Embryonic facial prominence (tissue), 1 donor: ENCODE results near the gene THAP2.
"Not testable (repeated sequence)": the region's sequence is repeated elsewhere in the genome, so short reads cannot be mapped to it uniquely, and the experiment has no call there.

ENCODE experiments used
- DNase-seq: peaks from one replicate; pipeline ENCODE4 v3.0.0-alpha.2; 2016; ENCODE audit errors: extremely low spot score

The THAP2 gene

DNA sequence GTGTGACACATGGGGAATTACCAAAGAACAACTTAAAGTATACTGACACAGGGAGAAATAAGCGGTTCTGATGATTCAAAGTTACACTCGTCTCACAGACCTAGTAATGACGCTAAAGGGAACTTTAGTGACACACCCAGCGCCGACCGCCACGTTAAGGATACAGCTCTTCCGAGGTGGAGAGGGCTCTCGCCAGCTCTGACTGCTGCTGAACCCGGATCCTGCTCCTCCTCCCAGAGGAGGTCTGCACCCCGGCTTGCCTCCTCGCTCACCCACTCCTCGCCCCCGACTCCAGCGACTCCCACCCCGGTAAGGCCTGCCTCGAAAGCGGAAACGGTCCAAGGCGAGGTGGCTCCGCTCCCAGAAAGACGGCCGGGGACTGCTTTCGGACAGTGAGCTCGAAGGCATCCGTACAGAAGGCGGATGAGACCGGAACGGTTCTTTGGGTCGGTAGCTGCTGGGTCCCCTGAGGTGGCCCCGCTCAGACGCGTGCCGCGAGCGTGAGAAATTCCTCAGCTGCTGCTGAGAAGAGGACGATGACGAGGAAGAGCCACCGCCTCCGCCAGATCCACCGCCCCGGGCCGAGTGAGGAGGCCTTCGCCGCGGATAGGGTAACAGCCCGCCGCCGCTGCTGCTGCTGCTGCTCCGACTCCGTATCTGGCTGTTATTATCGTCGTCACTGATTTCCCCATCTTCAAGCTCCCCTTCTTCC lies 1.1 kb upstream of the THAP2 start:
- DNase-seq: peak; percentile 25

DNA sequence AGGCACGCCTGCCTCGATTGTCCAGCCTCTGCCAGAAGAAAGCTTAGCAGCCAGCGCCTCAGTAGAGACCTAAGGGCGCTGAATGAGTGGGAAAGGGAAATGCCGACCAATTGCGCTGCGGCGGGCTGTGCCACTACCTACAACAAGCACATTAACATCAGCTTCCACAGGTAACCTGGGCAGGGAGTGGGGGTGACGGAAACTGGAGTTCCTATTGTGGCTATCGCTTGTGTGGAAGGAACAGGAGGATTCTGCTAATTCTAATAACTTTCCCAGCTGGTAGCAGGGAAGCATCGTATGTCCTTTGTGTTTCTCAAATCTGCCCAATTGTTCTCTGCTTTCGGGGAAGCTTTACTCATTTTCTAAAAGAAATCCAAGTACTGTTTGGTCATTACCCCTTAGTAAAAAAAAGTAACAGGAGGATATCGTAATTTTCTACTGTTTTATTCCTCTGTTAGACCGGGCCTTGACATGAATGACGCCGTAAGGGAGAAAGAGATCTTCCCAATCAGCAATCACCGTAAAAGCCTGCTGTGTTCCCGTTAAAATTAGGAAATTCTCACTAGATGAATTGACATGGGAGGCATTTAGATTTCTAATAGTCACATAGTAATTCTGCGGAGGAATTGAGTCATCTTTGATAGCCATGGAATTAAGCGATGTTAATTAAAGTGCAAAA lies 449 bp downstream of the THAP2 start:
- no peak for DNase-seq

DNA sequence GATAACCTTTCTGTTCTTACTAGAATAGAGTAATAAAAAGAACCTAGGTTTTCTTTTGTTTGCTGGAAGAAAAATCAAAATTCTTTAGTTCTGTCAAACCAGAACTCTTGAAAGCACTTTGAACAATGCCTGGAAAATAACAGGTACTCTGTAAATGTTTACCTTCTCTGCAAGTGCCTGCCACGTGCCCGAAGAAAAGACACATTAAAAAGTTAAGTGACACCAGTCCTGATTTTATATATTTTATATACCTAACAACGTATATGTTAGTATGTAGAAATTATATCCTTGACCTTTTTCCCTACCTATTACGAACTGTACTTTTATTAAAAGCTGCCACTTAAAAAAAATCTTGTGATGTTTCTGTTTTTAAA lies 976 bp downstream of the THAP2 start:
- no peak for DNase-seq

DNA sequence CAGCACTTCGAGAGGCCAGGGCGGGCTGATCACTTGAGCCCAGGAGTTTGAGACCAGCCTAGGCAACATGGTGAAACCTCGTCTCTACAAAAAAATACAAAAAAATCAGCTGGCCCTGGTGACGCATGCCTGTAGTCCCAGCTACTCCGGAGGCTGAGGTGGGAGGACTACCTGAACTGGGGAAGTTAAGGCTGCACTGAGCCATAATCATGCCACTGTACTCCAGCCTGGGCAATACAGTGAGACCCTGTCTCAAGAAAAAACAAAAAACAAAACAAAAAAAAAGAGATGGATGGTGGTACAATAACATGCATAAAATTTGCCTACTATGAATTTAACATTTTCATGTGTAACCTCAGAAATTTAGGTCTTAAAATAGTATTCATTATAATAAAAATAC lies 2.2 kb downstream of the THAP2 start:
- DNase-seq: no peak

DNA sequence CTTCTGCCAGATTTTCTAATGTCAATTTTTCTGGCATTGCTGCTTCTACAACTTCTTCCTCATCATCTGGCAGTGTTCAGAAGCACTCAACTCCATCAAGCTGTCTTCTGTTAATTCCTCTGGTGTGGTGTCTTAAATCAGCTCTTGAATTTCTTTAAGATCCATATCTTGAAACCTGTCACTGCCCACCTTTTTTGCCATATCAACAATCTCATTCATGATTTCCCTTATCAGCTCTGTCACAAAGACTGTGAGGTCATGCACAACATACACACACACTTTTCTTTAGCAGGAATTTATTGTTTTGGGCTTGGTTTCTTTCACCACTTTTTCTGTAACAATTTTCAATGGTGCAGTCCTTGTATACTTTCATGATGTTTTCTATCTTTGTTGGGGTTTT lies 7.2 kb downstream of the THAP2 start:
- no peak for DNase-seq

DNA sequence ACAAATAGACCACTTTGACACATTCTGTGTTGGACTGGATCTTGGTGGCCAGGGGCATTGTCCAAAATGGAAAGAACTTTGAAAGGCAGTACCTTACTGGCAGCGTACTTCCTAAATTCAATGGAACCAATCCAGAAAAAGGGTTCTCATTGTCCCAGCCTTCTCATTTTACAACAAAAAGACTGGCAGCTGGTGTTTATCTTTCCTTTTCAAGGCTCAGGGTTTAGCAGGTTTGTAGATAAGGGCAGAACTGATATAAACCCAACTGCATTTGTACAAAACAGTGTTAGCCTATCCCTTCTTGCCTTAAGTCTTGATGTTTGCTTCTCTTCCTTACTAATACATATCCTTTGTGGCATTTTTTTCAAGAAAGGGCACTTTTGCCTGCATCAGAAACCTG lies 7.7 kb downstream of the THAP2 start:
- DNase-seq: no peak

DNA sequence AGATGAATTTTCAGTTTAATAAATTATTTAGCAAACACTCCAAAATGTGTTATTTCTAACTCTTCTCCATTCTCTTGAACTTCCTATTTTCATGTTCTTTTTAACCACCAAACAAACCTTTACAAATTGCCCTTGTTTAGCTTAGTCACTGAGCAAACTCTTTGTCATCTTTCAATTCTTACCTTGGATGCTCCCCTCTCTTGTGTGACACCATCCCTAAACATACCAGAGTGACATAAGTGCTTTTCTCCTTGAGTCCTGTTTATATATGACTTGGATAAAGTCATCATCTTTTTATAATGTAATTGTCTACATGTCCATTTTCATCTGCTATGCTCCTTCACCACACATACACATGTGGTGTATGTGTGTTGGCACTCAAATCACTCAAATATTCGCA lies 18.4 kb downstream of the THAP2 start:
- DNase-seq: no peak

DNA sequence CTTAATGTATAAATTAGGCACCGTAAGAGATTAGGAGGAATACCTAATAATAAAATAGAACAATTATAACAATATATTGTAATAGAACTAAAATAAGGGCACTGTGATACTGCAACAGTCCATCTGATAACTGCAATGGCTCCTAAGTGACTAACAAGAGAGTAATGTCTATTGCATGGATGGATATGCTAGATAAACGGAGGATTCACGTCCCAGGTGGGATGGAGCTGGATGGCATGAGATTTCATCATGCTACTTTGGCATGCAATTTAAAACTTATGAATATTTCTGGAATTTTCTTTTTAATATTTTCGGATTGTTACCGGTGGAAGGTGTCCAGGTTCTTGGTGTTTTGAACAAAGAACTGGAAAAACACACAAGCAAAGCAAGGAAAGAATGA lies 19.5 kb downstream of the THAP2 start:
- no peak for DNase-seq

DNA sequence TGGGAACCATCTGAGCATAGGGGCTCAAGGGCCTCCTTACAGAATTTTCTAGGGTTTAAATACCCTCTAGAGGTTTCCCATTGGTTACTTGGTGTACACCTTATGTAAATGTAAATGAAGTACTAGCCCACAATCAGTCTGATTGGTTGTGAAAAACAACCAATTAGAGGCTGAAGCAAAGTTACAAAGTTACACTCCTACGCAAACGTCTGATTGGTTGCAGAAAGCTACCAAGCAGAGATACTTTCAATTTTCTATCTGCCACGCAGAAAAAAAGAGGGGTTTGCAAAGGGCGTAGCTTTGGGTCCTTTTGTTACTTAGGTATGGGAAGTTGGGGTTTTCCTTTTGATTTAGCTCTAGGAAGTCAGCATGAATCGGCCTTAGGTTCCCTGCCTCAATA lies 20.0 kb downstream of the THAP2 start:
- no peak for DNase-seq

DNA sequence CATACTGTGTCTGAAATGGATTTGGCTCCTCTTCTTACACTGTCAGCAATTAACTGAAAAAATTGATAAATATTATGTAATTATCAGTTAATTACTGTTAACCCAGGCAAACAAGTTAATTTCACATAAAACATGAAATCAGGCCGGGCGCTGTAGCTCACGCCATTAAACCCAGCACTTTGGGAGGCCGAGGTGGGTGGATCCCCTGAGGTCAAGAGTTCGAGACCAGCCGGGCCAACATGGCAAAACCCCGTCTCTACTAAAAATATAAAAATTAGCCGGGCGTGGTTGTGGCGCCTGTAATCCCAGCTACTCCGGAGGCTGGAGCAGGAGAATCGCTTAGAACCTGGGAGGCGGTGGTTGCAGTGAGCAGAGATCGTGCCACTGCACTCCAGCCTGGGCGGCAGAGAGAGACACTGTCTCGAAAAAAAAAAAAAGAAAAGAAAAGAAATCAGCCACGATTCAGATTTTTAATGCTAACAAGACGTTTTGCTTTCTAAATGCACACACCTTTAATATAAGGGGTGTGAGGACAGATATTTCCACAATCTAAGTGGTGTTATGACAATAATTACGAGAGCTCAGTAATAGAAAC lies 21.3 kb downstream of the THAP2 start:
- DNase-seq: no peak

DNA sequence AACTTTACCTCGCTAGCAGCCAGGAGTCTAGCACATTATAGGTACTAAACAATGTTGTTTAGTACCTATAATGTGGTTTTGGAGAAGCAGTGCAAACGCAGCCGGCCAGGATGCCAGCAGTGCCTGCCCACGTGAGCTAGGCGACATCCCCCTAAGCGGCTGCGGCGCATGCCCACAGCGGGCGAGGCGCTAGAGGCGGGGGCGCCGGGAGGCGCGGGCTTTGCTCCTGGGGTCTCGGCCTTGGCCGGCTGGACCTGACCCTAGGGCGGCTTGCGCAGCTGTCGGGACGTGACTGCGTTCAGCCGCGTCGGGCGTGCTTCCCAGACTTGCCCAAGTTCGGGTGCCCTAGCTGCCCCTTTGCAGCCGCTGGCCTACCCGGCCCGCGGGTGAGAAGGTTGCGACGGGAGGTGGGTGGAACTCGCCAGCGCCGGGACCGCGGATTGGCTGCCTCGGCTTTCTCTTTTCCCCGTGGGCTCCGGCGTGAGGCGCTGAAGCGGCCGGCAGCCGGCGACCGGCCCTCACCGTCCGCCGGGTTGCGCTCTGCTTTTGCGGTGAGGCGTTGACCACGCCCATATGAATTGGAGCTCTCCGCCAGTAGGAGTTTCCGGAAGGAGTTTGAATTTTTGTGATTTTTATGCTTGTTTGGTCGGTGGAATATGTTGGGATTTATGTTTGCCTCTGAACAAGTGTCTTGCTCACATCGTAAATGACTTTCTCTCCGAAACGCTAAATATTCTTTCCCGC lies 22.0 kb downstream of the THAP2 start, which contains the start of gene TMEM19:
TSS of gene TMEM19 (plus strand) at position 169 of the 744 bp plus-strand sequence. CDS start 599 bp downstream, outside the sequence.
- peak; percentile 43 for DNase-seq

DNA sequence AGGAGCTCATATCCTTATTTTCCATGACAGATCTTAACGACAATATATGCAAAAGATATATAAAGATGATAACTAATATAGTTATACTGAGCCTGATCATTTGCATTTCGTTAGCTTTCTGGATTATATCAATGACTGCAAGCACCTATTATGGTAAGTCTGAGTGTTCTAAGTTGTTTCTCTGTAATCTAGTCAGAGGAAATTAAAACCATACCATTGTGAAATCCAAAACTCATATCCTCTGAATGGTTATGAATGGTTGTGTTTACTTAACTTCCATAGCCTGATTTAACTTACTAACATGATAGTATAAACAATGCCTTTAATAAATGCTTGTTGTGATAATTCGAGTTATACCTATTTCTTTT lies 22.5 kb downstream of the THAP2 start:
- DNase-seq: no peak

DNA sequence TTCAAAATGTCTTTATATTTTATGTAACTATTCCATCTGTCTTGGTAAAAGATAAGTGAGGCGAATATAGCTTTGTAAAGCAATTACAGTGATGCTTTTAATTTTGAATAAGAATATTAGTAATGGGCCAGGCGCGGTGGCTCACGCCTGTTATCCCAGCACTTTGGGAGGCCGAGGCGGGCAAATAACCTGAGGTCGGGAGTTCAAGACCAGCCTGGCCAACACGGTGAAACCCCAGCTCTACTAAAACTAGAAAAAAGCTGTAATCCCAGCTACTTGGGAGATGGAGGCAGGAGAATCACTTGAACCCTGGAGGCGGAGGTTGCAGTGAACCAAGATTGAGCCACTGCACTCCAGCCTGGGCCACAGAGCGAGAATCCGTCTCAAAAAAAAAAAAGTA lies 23.1 kb downstream of the THAP2 start:
- not testable (repeated sequence) for DNase-seq

DNA sequence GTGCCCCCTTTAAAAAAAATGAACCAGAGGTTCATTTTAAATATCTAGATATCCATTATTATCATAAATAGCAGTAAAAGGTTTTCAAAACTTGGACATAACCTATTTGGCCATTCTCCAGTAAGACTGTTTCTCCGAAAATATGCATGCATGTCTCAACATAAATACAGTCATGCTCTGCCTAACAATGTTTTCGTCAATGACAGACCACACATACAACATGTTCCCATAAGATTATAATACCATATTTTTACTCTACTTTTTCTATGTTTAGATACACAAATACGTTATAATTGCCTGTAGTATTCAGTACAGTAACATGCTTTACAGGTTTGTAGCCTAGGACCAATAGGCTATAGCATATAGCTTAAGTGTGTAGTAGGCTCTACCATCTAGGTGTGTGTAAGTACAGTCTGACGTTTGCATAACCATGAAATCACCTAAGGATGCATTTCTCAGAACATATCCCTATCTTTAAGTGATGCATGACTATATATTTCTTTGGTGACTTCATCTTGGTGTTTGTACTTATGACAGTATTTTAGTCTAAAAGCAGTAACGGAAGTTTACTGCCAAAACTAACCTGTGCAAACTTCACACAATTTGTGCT lies 25.0 kb downstream of the THAP2 start:
- no peak for DNase-seq

DNA sequence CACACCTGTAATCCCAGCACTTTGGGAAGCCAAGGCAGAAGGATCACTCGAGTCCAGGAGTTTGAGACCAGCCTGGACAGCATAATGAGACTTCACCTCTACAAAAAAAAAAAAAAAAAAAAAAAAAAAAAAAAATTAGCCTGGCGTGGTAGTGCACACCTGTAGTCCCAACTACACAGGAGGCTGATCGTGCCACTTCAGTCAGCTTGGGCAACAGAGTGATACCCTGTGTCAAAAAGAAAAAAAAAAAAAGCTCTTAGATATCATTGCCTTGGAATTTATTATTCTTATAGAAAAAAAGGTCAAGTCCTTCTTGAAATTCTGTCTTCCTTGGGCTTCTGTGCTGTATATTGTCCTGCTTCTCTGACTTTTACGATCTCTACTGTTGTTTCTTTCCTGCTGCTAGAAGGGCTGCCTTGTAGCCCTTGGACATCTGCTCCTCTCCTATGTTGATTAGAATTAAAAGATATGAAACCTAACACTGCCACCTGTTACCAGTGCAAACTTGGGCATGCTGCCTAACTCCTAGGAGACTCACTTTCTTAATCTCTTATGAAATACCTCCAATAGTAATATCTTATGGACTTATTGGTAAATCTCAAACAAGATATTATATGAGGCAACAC lies 27.5 kb downstream of the THAP2 start:
- no peak for DNase-seq

DNA sequence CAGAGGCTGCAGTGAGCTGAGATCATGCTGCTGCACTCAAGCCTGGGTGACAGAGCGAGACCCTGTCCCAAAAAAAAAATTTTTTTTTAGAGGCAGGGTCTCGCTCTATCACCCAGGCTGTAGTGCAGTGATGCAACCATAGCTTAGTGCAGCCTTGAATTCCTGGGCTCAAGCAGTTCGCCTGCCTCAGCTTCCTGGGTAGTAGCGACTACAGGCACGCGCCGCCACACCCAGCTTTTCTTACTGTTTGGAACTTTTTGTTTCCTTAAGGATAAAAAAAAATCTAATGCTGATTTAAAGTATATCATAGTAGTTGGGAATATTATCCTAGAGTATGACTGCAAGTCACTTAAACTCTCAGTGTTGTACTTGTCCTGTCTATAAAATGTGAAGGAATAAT lies 29.0 kb downstream of the THAP2 start:
- no peak for DNase-seq

DNA sequence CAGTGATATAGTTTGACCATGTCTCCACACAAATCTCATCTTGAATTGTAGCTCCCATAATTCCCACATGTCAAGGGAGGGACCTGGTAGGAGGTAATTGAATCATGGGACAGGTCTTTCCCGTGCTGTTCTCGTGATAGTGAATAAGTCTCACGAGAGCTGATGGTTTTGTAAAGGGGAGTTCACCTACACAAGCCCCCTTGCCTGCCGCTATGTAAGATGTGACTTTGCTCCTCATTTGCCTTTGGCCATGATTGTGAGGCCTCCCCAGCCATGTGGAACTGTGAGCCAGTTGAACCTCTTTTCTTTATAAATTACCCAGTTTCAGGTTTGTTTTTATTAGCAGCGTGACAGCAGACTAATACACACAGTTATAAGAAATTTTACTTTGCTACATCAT lies 29.6 kb downstream of the THAP2 start:
- not testable (repeated sequence) for DNase-seq

DNA sequence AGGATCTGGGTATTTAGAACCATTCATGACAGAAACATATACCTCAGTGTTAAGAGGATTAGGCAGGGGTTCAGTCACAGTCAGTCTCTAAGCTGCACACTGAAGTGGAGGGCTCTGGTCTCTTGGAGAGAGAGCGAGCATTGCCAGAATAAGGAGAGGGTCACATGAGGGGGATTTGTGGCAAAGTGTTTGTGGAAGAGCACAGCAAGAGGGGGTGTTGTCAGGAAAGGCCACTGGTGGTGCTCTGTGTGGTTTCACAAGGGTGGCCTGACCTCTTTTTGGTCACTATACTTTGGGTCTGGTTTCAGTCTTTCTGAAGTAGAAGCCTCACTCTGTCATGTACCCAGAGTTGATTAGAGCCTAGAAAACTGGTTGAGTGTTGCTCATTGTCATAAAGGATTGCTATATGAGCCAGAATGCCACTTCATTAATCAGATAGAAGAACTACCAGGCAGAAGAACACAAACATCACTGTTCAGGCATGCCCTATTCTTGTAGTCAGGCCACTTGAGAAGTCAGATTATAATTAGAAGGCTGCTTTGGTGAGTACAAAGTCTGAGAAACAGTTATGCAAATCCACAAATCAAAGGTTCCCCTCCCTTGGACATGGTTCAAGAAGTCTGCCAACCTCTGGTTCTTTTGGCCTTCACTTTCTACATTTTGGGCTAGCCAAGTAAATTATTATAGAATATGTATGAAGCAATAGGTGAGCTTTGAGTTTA lies 30.2 kb downstream of the THAP2 start:
- no peak for DNase-seq

DNA sequence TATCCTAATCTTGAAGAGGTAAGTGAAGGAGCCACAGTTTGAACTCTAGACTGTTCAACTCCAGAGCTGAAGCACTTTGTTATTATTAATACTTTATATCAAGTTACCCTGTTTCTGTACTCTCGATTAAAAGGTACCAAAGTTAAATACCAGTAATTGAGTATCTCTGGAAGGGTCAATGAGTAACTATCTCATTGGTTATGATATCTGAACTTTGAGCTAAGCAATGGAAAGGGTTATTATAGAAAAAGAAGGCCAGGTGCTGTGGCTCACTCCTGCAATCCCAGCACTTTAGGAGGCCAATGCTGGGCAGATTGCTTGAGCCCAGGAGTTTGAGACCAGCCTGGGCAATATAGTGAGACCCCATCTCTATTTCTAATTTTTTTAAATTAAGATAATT lies 31.7 kb downstream of the THAP2 start:
- DNase-seq: no peak

DNA sequence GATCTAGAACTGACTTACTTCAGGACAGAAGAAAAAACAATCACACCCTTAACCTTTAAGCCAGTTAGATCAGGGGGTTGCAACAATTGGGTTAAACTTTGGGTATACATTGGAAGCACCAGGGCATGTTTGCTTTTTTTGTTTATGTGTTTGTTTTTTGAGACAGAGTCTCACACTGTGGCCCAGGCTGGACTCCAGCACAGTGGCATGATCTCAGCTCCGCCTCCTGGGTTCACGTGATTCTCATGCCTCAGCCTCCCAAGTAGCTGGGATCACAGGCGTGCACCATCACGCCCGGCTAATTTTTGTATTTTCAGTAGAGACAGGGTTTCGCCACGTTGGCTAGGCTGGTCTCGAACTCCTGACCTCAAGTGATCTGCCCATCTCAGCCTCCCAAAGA lies 38.1 kb downstream of the THAP2 start:
- not testable (repeated sequence) for DNase-seq

DNA sequence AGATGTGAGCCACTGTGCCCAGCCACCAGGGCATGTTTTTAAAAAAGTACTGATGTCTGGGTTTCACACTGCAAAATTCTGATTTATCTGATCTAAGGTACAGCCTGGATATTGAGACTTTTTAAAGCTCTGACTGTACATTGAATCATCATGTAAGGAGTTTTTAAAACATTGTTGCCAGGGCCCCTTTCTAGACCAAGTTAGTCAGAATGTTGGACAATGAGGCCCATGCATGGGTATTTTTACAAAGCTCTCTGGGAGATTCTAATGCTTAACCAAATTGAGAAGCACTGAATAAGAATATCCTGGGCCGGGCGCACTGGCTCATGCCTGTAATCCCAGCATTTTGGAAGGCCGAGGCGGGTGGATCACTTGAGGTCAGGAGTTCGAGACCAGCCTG lies 38.5 kb downstream of the THAP2 start:
- no peak for DNase-seq
